COLO668 (cell line): Measurements from ENCODE around the gene ANKRD13A.
"Not testable (repeated sequence)": the region's sequence is repeated elsewhere in the genome, so short reads cannot be mapped to it uniquely, and the experiment has no call there.

Source experiments
- DNase-seq: peaks from one replicate; lab custom pipeline; 2025; ENCODE audit not compliant: unreplicated experiment; lab: John Stamatoyannopoulos, UW

The ANKRD13A gene

GRCh38 chr12:110006115-110006514 is 6.9 kb downstream of the ANKRD13A start:
- DNase-seq = no peak

DNA sequence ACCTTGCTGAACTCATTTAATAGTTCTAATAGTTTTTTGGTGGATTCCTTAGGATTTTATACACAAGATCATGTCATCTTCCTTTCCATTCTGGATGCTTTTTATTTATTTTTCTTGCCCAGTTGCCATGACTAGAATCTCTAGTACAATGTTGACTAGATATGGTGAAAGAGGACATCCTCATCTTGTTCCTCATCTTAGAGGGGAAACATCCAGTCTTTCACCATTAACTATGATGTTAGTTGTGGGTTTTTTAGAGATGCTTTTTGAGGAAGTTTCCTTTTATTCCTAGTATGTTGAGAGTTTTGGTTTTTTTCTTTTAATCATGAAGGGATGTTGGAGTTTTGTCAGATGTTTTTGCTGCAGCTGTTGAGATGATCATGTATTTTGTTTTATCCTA is 8.7 kb downstream of the ANKRD13A start:
- DNase-seq = no peak

GRCh38 chr12:110008681-110009398 is 9.6 kb downstream of the ANKRD13A start:
- DNase-seq = not testable (repeated sequence)

GRCh38 chr12:110010853-110011723 is 11.9 kb downstream of the ANKRD13A start:
- no peak for DNase-seq

DNA sequence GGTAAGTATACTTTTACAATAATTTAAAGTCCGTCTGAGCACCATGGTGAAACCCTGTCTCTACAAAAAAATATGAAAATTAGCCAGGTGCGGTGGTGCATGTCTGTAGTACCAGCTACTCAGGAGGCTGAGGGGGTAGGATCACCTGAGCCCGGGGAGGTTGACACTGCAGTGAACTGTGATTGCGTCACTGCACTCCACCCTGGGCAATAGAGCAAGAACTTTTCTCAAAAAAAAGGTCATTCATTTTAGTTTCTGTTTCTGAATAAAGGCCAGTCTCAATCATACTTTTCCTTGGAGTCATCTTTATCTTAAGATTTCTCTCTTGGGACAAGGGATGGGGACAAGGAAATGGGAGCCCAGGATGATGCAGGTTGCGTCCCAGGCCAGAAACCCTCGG is 12.9 kb downstream of the ANKRD13A start:
- DNase-seq = no peak

- no peak for DNase-seq
Measured at GRCh38 chr12:110012659-110013058, 13.4 kb downstream of the ANKRD13A start.

DNA sequence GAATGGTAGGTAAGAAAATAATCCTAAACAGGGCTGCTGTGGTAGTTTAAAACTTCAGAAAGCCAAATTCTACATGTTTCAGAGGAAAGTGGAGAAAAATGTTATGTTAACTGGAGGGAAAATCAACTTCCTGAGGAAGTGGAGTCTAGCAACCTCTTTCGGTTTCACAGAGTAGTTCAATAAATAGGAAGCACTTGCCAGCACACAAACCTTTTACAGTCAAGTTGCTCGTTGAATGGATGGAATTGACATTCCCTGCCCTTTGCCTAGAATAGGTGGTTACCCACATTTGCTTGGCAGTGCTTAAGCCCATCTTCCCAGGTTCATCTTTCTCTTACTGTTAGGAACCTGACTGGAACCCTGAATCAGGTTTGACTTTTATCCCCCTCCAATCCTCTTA is 15.9 kb downstream of the ANKRD13A start:
- DNase-seq = no peak

DNA sequence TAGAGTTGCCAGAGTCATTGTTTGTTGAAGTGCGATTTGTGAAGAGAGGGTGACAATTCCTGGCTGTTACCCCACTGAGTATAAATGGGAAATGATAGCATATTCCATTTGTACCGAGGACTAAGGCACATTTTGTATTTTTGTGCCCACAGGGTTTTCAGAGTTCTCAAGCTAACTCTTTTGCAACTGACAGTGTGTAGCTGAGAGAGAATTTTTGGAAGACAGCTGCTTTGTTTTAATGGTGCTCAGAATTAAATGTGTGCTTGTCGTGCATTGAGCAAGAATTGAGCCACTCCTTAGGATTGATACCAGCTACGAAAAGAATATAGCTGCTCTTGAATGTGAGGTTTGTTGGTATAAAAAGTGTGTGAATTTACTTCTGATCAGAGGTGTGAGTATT is 21.7 kb downstream of the ANKRD13A start:
- no peak for DNase-seq

DNA sequence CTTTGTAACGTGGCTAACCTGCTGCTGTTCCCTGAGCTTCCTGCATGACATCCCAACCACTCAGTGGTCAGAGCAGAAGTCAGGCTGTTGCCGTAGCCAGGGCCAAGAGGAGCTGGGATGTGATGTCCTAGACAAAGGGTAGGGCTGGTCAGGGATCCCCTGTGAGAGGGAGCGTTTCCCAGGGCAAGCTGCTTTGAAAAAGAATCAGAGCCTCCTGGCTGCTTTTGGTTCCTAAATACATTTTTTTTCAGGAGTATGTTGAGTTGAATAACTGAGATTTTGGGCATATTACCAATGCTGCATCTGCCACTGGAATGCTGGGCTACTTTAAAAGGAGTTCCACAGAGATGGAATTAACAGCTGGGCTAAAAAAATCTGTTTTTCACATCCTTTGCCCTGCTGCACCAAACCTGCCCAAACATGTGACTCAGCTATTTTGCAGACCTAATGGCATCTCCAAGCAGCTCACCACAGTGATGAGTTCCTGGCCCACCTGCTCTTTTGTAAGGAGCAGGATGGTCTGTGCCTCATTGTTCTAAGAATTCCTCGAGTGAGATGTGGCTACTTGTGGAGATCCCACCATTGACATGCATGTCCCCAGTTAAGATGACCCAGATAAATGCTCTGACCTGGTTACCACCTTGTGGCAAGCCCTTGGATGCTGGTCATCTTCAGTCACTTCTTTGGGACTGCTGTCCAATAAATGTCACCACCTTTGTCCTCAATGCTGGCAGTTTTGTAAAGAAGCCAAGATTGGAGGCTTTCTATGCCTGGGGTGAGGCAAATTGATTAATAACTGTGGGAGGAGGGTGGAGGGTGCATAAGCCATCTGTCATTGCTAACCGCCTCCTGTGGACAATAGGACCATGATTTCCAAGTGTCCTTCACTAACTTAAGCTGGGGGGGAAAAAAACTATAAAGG is 24.1 kb downstream of the ANKRD13A start:
- DNase-seq = no peak

DNA sequence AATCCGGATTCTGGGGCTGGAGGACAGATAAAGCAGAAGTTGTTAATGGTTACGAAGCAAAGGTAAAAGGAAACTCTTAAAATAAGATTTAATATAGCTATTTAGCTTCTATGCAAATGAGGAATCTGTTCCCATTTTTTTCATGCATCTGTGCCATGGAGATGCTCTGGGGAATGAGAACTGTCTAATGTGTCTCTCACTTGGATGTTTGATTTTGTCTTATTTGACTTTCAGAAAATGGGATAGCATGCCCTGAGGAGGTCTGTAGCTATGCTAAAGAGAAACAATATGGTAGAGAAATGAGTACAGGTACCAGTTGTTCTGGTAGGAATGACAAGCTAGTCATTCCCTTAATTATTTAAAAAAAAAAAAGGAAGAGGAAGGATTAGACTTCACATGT is 24.8 kb downstream of the ANKRD13A start:
- no peak for DNase-seq

DNA sequence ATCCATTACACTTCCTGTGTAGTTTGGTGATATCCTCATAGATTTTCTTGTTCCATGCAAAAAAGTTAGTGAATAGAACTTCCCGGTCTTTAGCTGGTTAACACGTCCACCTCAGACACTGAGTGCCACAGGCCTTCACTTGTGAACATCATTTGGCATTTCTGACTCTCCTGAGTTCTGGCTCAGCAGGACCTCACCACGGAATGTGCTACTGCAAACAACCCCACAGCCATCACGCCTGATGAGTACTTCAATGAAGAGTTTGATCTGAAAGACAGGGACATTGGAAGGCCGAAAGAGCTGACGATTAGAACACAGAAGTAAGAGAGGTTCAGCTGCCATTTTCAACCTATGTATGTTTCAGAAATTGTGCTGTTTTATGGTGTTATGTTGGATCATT is 29.1 kb downstream of the ANKRD13A start:
- no peak for DNase-seq

DNA sequence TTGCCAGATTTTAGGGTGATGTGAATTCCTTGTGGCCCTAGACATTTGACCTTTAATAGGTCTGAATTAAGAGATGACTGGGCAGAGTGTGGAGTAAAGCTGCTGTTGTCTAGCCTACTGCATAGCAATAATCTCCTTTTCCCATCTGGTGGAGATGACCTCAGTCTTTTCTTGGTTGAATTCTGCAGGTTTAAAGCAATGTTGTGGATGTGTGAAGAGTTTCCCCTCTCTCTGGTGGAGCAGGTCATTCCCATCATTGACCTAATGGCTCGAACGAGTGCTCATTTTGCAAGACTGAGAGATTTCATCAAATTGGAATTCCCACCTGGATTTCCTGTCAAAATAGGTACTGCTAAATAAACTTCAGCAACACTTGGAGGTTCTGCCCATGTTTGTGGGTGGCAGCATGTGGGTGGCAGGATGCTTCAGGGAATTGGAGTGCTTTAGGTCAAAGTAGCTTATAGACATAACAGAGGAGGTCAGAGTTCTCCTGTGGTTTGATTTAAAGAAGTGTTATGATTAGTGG is 30.1 kb downstream of the ANKRD13A start:
- DNase-seq = no peak

DNA sequence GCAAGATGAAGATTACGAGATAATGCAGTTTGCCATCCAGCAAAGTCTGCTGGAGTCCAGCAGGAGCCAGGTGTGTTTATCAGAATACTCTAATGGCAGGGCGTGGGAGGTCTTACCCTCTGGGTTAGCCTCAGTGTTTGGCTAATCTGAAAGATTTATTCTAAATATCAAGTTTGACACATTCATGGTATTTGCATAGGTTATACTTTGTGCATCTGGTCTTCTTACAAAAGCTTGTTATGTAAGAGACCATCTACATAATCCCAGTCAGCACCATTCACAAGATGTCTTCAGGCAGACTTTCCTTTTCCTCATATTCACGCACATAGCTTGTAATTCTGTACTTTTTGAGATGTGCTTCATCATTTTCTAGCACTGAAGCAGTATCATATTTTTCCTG is 34.7 kb downstream of the ANKRD13A start:
- no peak for DNase-seq

- no peak for DNase-seq
Measured at GRCh38 chr12:110035534-110036104, 36.4 kb downstream of the ANKRD13A start.

DNA sequence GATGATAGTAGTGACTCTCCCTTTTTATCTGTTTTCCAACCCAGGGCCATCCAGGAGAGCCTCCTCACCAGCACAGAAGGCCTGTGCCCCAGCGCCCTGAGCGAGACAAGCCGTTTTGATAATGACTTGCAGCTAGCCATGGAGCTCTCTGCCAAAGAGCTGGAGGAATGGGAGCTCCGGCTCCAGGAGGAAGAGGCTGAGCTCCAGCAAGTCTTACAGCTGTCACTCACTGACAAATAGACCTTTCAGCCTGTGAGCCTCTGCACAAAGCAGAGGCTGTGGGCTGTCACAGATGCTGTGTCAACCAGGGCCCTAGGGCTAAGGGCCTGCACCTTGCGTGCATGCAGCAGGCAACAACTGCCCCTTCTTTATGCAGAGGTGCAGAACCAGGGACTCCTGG is 38.1 kb downstream of the ANKRD13A start:
- no peak for DNase-seq

GRCh38 chr12:110038741-110039084 is 39.5 kb downstream of the ANKRD13A start:
- DNase-seq = no peak

GRCh38 chr12:110039085-110039807 is 40.0 kb downstream of the ANKRD13A start:
- DNase-seq = peak; percentile 32

DNA sequence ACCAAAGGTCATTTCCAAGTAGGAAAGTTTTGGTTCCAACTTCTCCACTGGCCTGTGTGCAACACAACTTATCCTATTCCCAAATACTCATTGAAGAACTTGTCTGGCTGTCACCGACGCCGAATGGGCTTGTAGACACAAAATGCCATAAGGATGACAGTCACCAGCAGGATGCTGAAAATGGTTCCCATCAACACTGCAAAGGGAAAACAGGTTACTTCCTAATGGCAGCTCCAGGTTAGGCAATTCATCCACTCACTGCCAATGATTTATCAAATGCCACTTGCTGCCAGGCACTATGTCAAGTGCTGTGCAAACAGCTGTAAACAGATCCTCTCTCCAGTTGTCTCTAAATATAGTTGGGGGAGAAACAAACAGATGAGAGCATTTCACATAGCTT is 43.0 kb downstream of the ANKRD13A start:
- peak; percentile 71 for DNase-seq

DNA sequence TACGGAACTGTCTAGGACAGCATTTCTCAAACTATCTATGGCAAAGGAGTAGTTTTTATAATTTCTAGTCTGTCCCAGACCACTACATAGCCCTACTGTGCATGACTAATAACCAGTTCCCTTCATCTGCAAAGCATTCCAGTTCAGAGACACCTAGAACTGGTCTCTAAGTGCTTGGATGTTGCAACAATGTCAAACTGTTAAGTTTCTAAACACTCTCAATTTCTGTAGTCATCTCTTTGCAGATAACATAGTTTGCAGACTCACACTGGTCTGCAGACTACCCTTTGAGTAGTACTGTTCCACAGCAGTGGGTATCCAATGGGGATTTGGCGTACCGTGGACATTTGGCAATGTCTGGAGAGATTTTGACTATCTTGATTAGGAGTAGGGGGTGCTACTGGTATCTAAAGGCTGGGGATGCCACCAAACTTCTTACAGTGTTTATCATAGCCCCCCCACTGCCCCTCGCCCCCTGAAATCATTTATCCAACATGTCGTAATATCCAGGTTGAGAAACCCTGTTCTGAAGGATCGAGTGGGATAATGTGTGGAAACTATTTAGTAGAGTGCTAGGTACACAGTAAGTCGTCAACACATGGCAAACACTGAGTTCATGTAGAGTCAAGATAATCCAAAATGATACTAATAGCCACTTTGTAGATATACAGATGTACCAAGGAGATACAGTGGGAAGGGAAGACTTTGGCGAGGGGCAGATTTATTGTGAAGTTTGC is 47.4 kb downstream of the ANKRD13A start:
- DNase-seq = no peak
